HEK293 (cell line): Measurements from ENCODE around the gene DIABLO.

Source experiments
- MEIS1 ChIP-seq: sonication (generic); formaldehyde crosslinking; IDR thresholded peaks from 2 replicates; pipeline ENCODE4 v1.8.1; 2022; ENCODE audit warnings: missing genetic modification reagents, mild to moderate bottlenecking, borderline replicate concordance
- YY1 ChIP-seq: fragments of 450-650 bp; formaldehyde crosslinking; IDR thresholded peaks from 2 replicates; pipeline ENCODE4 v1.5.1; 2018; ENCODE audit warnings: missing biosample characterization, missing genetic modification characterization
- ZNF785 ChIP-seq: fragments of 450-650 bp; formaldehyde crosslinking; IDR thresholded peaks from 2 replicates; pipeline ENCODE4 v1.5.1; 2016; ENCODE audit warnings: missing biosample characterization, missing genetic modification characterization
- ZNF792 ChIP-seq: fragments of 450-650 bp; formaldehyde crosslinking; IDR thresholded peaks from 2 replicates; pipeline ENCODE4 v1.5.1; 2016; ENCODE audit warnings: missing biosample characterization, missing genetic modification characterization
- TF ChIP-seq, protein P1 (sequence below): fragments of 450-650 bp; formaldehyde crosslinking; IDR thresholded peaks from 2 replicates; pipeline ENCODE4 v1.5.1; 2016; ENCODE audit warnings: missing biosample characterization, missing genetic modification characterization
- TF ChIP-seq, protein P2 (sequence below): fragments of 450-650 bp; formaldehyde crosslinking; IDR thresholded peaks from 2 replicates; pipeline ENCODE4 v1.5.1; 2016; ENCODE audit warnings: missing biosample characterization, missing genetic modification characterization, low read depth
- TF ChIP-seq, protein P3 (sequence below): fragments of 450-650 bp; formaldehyde crosslinking; IDR thresholded peaks from 2 replicates; pipeline ENCODE4 v1.5.1; 2016; ENCODE audit warnings: missing biosample characterization, missing genetic modification characterization
- TF ChIP-seq, protein P4 (sequence below): fragments of 450-650 bp; formaldehyde crosslinking; IDR thresholded peaks from 2 replicates; pipeline ENCODE4 v1.5.1; 2016; ENCODE audit warnings: missing biosample characterization, missing genetic modification characterization

DNA sequence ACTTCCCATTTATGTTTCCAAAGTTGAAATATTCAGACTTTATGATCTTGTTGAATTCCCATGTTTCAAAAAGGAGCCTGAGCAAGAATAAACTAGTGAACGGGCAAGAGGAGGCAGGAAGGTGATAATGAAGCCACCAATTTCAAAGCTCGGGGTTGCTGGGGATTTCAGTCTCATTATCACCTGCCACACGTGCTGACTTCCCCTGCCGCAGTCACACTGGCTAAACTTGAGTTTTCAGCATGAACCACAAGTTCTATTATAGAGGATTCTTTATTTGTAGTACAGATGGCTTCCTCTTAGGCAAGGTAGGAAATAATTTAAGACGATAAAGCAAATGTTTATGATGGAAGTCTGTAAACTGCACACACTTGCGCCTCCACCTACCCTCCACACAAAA lies 18.1 kb upstream of the DIABLO start:
- TF ChIP-seq, protein P1, sequence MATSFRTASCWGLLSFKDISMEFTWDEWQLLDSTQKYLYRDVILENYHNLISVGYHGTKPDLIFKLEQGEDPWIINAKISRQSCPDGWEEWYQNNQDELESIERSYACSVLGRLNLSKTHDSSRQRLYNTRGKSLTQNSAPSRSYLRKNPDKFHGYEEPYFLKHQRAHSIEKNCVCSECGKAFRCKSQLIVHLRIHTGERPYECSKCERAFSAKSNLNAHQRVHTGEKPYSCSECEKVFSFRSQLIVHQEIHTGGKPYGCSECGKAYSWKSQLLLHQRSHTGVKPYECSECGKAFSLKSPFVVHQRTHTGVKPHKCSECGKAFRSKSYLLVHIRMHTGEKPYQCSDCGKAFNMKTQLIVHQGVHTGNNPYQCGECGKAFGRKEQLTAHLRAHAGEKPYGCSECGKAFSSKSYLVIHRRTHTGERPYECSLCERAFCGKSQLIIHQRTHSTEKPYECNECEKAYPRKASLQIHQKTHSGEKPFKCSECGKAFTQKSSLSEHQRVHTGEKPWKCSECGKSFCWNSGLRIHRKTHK, result no peak
- TF ChIP-seq, protein P2, sequence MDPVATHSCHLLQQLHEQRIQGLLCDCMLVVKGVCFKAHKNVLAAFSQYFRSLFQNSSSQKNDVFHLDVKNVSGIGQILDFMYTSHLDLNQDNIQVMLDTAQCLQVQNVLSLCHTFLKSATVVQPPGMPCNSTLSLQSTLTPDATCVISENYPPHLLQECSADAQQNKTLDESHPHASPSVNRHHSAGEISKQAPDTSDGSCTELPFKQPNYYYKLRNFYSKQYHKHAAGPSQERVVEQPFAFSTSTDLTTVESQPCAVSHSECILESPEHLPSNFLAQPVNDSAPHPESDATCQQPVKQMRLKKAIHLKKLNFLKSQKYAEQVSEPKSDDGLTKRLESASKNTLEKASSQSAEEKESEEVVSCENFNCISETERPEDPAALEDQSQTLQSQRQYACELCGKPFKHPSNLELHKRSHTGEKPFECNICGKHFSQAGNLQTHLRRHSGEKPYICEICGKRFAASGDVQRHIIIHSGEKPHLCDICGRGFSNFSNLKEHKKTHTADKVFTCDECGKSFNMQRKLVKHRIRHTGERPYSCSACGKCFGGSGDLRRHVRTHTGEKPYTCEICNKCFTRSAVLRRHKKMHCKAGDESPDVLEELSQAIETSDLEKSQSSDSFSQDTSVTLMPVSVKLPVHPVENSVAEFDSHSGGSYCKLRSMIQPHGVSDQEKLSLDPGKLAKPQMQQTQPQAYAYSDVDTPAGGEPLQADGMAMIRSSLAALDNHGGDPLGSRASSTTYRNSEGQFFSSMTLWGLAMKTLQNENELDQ, result no peak
- TF ChIP-seq YY1 (tag by site-specific recombination), result no peak
- no peak for TF ChIP-seq ZNF785
- TF ChIP-seq ZNF792 (tag by site-specific recombination), result no peak
- TF ChIP-seq, protein P3, sequence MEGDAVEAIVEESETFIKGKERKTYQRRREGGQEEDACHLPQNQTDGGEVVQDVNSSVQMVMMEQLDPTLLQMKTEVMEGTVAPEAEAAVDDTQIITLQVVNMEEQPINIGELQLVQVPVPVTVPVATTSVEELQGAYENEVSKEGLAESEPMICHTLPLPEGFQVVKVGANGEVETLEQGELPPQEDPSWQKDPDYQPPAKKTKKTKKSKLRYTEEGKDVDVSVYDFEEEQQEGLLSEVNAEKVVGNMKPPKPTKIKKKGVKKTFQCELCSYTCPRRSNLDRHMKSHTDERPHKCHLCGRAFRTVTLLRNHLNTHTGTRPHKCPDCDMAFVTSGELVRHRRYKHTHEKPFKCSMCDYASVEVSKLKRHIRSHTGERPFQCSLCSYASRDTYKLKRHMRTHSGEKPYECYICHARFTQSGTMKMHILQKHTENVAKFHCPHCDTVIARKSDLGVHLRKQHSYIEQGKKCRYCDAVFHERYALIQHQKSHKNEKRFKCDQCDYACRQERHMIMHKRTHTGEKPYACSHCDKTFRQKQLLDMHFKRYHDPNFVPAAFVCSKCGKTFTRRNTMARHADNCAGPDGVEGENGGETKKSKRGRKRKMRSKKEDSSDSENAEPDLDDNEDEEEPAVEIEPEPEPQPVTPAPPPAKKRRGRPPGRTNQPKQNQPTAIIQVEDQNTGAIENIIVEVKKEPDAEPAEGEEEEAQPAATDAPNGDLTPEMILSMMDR (tag by site-specific recombination), result no peak
- no peak for TF ChIP-seq MEIS1 (CRISPR knock-in tag)
- TF ChIP-seq, protein P4, sequence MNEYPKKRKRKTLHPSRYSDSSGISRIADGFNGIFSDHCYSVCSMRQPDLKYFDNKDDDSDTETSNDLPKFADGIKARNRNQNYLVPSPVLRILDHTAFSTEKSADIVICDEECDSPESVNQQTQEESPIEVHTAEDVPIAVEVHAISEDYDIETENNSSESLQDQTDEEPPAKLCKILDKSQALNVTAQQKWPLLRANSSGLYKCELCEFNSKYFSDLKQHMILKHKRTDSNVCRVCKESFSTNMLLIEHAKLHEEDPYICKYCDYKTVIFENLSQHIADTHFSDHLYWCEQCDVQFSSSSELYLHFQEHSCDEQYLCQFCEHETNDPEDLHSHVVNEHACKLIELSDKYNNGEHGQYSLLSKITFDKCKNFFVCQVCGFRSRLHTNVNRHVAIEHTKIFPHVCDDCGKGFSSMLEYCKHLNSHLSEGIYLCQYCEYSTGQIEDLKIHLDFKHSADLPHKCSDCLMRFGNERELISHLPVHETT, result no peak
